Measurements from ENCODE around the gene SHC3. TPM values are rescaled to one million over a fixed set of nuclear protein-coding genes. Genes with fewer than 3 reads are reported as not detected.

SHC3 gene
- total and polyA plus RNA-seq, 2 experiments from 2014 or later = 0.30 to 0.54 TPM

DNA sequence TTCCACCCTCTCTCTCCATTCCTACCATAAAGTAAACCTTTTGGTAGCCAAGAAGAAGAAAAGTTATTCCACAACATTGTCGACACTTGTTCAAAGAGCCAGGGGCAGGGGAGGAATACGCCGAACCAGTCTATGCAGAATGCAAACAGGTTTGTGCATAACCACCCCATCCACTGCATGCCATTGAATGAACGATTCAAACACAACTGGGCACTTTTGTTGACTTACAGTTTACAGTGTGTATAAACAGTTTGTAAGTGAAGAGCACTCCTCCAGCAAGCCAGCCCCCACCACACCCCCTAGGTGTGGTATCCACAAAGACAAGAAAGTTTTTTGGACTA lies 194.1 kb downstream of the SHC3 start:
- no peaks in the 10 kb centered on the region for H3K79me2 ChIP-seq (ENCODE audit: insufficient read depth)
- H3K4me2 ChIP-seq (ENCODE audit: unreplicated experiment) = no peak overlapping the region
- no peaks in the 10 kb centered on the region for H3K9me2 ChIP-seq (ENCODE audit: insufficient read depth)
- H3K36me3 ChIP-seq (ENCODE audit: low read depth) = no peaks in the 10 kb centered on the region
- no peak overlapping the region for H3K27ac ChIP-seq
- no peaks in the 10 kb centered on the region for H4K20me1 ChIP-seq (ENCODE audit: insufficient read depth)
- 65 to 69% methylated on average over 4 of the region's 4 CpGs for WGBS, 2 experiments (ENCODE audit: low coverage in 1 of 2, low lambda C conversion rate in 2 of 2, missing lambda C conversion rate in 2 of 2)
- no peaks in the 10 kb centered on the region for H3K27me3 ChIP-seq (replicated peaks; ENCODE audit: insufficient read depth)
- no peak overlapping the region for H3K9ac ChIP-seq
- in situ Hi-C loops (cut with MboI) = no loop called here
- TF ChIP-seq EZH2 (IDR thresholded peaks at IDR 0.05; ENCODE audit: insufficient read depth, poor library complexity, severe bottlenecking) (no peak), EZH2phosphoT487 (IDR thresholded peaks at IDR 0.05; ENCODE audit: insufficient read depth, low read depth) (no peak)
- peaks cover 30% of the 10 kb centered on the region for H3F3A ChIP-seq (ENCODE audit: insufficient read depth)
- no peaks in the 10 kb centered on the region for H3K9me3 ChIP-seq (ENCODE audit: low read depth)
- H3K4me1 ChIP-seq (ENCODE audit: insufficient read depth) = peaks cover 21% of the 10 kb centered on the region
- DNase-seq = no peak
- H2AFZ ChIP-seq = no peak overlapping the region
- no peak overlapping the region for H3K4me3 ChIP-seq

DNA sequence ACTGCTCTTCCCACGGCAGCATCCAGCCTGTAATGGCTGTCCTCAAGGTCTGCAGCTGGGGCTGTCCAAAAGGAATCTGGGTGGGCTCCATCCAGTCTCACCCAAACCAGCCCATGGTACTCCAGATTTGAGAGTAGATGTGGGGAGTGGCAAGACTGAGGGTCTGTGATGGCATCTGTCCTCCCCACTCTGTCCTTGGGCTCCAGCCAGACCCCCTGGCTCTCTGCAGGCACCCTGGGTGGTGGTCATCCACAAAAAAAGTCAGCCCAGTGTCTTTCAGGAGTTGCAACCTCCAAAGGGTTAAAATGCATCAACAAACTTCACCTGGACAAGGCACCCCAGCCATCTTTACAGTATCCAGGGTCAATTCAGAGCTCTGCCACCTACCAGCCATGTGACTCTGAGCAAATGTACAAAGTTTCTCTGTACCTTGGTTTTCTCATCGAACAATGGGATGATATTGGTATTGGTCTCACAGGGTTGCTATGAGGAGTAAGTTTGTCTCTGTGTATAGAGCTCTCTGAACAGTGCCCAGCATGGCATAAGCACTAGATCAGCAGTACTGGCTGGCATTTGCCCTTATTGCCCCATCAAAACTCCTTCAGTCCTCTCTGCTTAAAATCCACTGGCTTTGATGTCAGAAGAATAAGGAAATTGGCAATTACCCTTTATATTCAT lies 194.6 kb downstream of the SHC3 start:
- no peaks in the 10 kb centered on the region for H3K36me3 ChIP-seq (ENCODE audit: low read depth)
- no peaks in the 10 kb centered on the region for H3K9me3 ChIP-seq (ENCODE audit: low read depth)
- no peaks in the 10 kb centered on the region for H4K20me1 ChIP-seq (ENCODE audit: insufficient read depth)
- no peaks in the 10 kb centered on the region for H3K27me3 ChIP-seq (replicated peaks; ENCODE audit: insufficient read depth)
- no peak for DNase-seq
- no peaks in the 10 kb centered on the region for H3K9me2 ChIP-seq (ENCODE audit: insufficient read depth)
- peaks cover 20% of the 10 kb centered on the region for H3K4me1 ChIP-seq (ENCODE audit: insufficient read depth)
- 58 to 76% methylated on average over 2 of the region's 2 CpGs for WGBS, 2 experiments (ENCODE audit: low coverage in 1 of 2, low lambda C conversion rate in 2 of 2, missing lambda C conversion rate in 2 of 2)
- H3K4me3 ChIP-seq = no peak overlapping the region
- H2AFZ ChIP-seq = no peak overlapping the region
- no peak for TF ChIP-seq EZH2phosphoT487 (IDR thresholded peaks at IDR 0.05; ENCODE audit: insufficient read depth, low read depth)
- H3K9ac ChIP-seq = no peak overlapping the region
- no peaks in the 10 kb centered on the region for H3K79me2 ChIP-seq (ENCODE audit: insufficient read depth)
- in situ Hi-C loops (cut with MboI) = no loop called here
- H3K27ac ChIP-seq = no peak overlapping the region
- H3K4me2 ChIP-seq (ENCODE audit: unreplicated experiment) = no peak overlapping the region
- peaks cover 29% of the 10 kb centered on the region for H3F3A ChIP-seq (ENCODE audit: insufficient read depth)

DNA sequence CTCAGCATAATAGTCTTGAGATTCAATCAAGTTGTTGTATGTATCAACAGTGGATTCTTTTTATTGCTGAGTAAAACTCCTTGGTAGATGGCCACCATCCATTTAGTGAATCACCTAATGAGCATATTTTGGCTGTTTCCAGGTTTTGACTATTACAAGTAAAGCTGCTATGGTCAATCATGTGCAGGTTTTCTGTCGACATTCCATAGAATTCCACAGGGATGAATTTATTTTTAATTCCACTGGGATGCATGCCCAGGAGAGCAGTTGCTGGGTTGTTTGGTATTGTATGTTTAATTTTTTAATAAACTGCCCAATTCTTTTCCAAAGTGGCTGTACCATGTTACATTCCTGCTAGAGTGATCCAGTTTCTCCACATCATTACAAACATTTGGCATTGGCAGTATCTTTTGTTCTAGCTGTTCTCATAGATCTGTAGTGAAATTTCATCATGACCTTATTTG lies 197.8 kb downstream of the SHC3 start:
- H2AFZ ChIP-seq = no peak overlapping the region
- H3F3A ChIP-seq (ENCODE audit: insufficient read depth) = peaks cover 23% of the 10 kb centered on the region
- H3K9me3 ChIP-seq (ENCODE audit: low read depth) = no peaks in the 10 kb centered on the region
- peaks cover 15% of the 10 kb centered on the region for H3K4me1 ChIP-seq (ENCODE audit: insufficient read depth)
- H3K27ac ChIP-seq = peak overlapping the region; percentile 59
- no peaks in the 10 kb centered on the region for H3K36me3 ChIP-seq (ENCODE audit: low read depth)
- H3K9ac ChIP-seq = 0 out of 2 replicates have a peak overlapping the region, but pooled peaks have one; percentile 12
- no peaks in the 10 kb centered on the region for H3K9me2 ChIP-seq (ENCODE audit: insufficient read depth)
- in situ Hi-C loops (cut with MboI) = no loop called here
- no peaks in the 10 kb centered on the region for H3K79me2 ChIP-seq (ENCODE audit: insufficient read depth)
- no peaks in the 10 kb centered on the region for H4K20me1 ChIP-seq (ENCODE audit: insufficient read depth)
- TF ChIP-seq EZH2 (IDR thresholded peaks at IDR 0.05; ENCODE audit: insufficient read depth, poor library complexity, severe bottlenecking) (no peak), EZH2phosphoT487 (IDR thresholded peaks at IDR 0.05; ENCODE audit: insufficient read depth, low read depth) (no peak)
- no peak overlapping the region for H3K4me3 ChIP-seq
- 0 to 3% methylated on average over 1 of the region's 1 CpG for WGBS, 2 experiments (ENCODE audit: low coverage in 1 of 2, low lambda C conversion rate in 2 of 2, missing lambda C conversion rate in 2 of 2)
- no peaks in the 10 kb centered on the region for H3K27me3 ChIP-seq (replicated peaks; ENCODE audit: insufficient read depth)
- H3K4me2 ChIP-seq (ENCODE audit: unreplicated experiment) = peak overlapping the region; percentile 21
- DNase-seq = peak; percentile 92

DNA sequence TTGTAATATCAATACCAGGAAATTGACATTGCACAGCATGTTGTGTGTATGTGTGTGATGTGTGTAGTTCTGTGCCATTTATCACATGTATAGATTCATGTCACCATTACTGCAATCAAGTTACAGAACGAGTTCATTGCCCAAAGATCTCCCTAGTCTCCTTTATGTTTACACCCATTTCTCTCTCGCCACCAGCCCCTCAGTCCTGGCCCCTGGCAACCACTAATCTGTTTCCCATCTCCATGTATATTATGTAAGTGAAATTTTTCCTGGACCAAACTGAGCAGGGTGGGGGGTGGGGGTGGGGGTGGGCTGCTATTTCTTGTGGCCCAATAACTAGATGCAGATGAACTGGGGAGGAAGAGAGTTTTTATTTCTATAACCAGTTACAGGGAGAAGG lies 198.8 kb downstream of the SHC3 start:
- Histone ChIP-seq H3K9me3 (ENCODE audit: low read depth) (no peaks in the 10 kb centered on the region), H2AFZ (no peak overlapping the region), H3K4me3 (no peak overlapping the region), H3K4me2 (ENCODE audit: unreplicated experiment) (no peak overlapping the region), H3K36me3 (ENCODE audit: low read depth) (no peaks in the 10 kb centered on the region), H3K9ac (no peak overlapping the region), H3K27me3 (replicated peaks; ENCODE audit: insufficient read depth) (no peaks in the 10 kb centered on the region), H3K9me2 (ENCODE audit: insufficient read depth) (no peaks in the 10 kb centered on the region), H3F3A (ENCODE audit: insufficient read depth) (peaks cover 23% of the 10 kb centered on the region), H3K27ac (no peak overlapping the region), H4K20me1 (ENCODE audit: insufficient read depth) (no peaks in the 10 kb centered on the region), H3K79me2 (ENCODE audit: insufficient read depth) (no peaks in the 10 kb centered on the region), H3K4me1 (ENCODE audit: insufficient read depth) (peaks cover 15% of the 10 kb centered on the region)
- in situ Hi-C loops (cut with MboI) = no loop called here
- WGBS, 2 experiments (ENCODE audit: low coverage in 1 of 2, low lambda C conversion rate in 2 of 2, missing lambda C conversion rate in 2 of 2) = 93% methylated on average over 2 of the region's 2 CpGs
- TF ChIP-seq EZH2phosphoT487 (IDR thresholded peaks at IDR 0.05; ENCODE audit: insufficient read depth, low read depth) (no peak), EZH2 (IDR thresholded peaks at IDR 0.05; ENCODE audit: insufficient read depth, poor library complexity, severe bottlenecking) (no peak)
- DNase-seq = no peak
